COLO829 (cell line): ENCODE results near the gene TMA7.
"Not testable (repeated sequence)": the region's sequence is repeated elsewhere in the genome, so short reads cannot be mapped to it uniquely, and the experiment has no call there.

Experiments used
- DNase-seq: peaks from one replicate; pipeline ENCODE4 v3.0.0; 2012; ENCODE audit warnings: low spot score

The TMA7 gene

DNA sequence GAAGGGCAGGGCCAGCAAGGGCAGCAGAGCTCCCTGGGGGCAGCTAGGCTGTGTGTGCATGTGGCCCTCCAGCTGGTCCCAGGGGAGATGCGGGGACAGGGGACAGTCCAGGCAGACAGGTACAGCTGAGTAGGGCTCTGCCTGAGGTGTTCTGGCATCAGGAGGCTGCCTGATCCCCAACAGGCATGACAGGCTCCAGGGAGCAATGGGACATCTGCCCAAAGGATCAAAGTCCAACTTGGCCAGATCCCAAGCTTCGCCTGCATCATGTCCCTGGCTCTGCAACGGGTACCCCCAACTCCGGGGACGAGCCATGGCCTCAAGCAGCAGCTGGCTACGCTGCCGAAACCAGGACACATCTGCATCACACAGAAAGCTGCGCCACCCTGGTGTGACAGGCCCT is 28.3 kb downstream of the TMA7 start:
- no peak for DNase-seq

DNA sequence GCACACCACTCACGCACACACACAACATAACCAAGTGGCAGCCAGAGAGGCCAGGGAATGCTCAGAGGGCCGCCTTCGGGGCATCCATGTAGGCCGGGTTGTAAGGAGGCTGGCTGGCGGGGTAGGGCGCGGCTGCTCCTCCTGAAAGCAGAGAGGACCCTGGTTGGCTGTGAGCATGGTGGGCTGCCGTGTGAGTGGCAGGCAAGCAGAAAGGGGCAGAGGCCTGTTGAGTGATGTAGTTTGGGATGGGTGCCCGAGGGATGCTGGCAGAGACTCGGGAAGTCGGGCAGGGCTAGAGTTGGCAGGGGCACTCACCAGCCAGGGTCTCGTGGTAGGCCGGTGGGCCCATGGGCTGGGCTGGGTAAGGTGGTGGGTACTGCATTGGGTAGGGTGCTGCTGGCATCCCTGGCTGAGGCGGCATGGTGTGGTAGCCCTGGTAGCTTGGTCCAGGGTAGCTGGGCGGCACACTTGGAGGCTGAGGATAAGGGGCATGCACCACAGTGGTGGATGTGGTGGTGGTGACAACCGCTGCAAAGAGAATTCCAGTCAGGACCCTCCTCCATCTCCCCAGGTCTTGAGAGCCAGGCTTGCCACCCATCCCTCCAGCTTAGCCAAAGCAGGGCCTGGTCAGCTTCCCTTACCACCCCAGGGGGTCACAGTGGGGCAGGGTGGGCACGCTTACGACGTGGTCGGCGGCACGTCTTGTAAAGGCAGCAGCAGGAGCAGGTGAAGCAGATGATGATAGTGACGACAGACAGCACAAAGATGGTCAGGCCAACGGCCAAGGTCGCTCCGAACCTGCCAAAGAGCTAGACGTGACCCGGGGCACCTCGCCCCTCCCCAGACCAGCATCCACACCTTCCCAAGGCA is 29.2 kb downstream of the TMA7 start:
- no peak for DNase-seq

DNA sequence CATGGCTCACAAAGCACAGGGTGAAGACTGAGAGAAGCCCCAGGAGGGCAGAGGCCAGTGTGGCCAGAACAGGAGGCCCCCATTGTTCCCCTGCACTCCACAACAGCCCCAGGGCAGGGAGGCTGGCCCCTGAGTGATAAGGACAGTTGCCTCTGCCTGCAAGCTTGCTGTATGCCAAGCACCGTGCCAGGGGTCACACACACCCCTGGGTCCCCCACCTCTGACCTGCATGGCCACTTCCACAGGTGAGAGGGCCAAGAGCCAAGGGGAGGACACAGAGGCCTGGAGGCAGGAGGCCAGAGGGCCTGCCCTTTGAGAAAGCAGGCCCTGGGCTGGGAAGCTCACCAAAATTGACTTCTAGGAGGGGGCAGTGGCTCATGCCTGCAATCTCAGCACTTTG is 30.2 kb downstream of the TMA7 start:
- no peak for DNase-seq

DNA sequence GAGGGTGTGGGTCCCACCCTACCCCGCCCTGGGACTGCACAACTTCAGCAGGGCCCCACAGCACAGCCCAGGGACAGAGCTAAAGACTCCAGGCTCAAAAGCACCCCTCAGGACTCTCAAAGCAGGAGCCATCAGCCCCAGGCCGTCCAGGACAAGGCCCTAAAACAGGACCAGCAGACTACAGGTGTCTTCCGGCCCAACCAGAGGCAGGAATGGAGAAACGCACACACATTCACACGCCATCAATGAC is 32.5 kb downstream of the TMA7 start:
- no peak for DNase-seq

GRCh38 chr3:48472923-48473616 is 33.0 kb downstream of the TMA7 start:
- DNase-seq: peak; percentile 92

GRCh38 chr3:48473617-48473952 is 33.5 kb downstream of the TMA7 start:
- DNase-seq: no peak

- not testable (repeated sequence) for DNase-seq
These were observed 34.0 kb downstream of the TMA7 start for GRCh38 chr3:48474031-48474430.

- no peak for DNase-seq
These were observed 34.6 kb downstream of the TMA7 start for GRCh38 chr3:48474619-48475018.

DNA sequence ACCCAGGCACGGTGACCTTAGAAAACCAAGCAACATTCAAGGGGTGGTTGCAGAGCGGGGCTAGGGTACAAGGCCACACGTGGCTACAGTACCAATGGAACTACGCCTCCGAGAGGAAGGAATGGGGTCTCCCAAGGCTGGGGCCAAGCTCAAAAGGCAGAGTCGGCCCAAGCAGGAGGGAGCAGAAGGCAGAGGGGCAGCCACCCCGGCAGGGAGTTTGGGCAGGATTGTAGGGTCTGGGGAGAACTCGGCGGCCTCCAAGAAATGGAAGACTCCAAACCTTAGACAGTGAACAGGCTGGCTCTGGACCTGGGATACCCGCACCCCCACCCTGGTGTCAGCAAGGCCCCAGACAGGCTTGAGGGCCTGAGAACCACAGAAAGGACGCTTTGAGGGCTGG is 35.1 kb downstream of the TMA7 start:
- no peak for DNase-seq

GRCh38 chr3:48476426-48477053 is 36.5 kb downstream of the TMA7 start:
- no peak for DNase-seq

GRCh38 chr3:48477959-48478520 is 38.0 kb downstream of the TMA7 start:
- DNase-seq: no peak

- DNase-seq: no peak
These were observed 38.8 kb downstream of the TMA7 start for GRCh38 chr3:48478626-48479555.

DNA sequence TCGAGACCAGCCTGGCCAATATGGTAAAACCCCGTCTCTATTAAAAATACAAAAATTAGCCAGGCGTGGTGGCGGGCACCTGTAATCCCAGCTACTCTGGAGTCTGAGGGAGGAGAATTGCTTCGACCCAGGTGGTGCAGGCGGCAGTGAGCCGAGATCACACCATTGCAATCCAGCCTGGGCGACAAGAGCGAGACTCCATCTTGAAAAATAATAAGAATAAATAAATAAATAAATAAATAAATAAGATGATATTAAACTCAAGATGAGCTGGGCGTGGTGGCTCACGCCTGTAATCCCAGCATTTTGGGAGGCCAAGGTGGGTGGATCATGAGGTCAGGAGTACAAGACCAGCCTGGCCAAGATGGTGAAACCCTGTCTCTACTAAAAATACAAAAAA is 40.8 kb downstream of the TMA7 start:
- not testable (repeated sequence) for DNase-seq

DNA sequence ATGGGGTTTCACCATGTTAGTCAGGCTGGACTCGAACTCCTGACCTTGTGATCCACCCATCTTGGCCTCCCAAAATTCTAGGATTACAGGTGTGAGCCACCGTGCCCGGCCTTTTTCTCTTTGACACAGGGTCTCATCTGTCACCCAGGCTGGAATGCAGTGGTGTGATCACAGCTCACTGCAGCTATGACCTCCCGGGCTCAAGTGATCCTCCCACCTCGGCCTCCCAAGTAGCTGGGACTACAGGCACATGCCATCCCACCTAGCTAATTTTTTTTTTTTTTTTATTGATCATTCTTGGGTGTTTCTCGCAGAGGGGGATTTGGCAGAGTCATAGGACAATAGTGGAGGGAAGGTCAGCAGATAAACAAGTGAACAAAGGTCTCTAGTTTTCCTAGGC is 42.8 kb downstream of the TMA7 start:
- not testable (repeated sequence) for DNase-seq

- DNase-seq: no peak
These were observed 46.9 kb downstream of the TMA7 start for GRCh38 chr3:48486952-48487351.

GRCh38 chr3:48492461-48493202 is 52.6 kb downstream of the TMA7 start:
- DNase-seq: no peak

GRCh38 chr3:48493203-48493501 is 53.1 kb downstream of the TMA7 start:
- no peak for DNase-seq
